SK-N-SH (cell line): ENCODE data around the gene CCNB1.
"Not testable (repeated sequence)": the region's sequence is repeated elsewhere in the genome, so short reads cannot be mapped to it uniquely, and the experiment has no call there.

ENCODE experiments used
- CTCF ChIP-seq: fragments of 200-600 bp; sonication (generic); IDR thresholded peaks from 2 replicates; pipeline ENCODE4 v1.6.1; 2017; ENCODE audit warnings: antibody characterized with exemption, mild to moderate bottlenecking, moderate library complexity
- ELF1 ChIP-seq: IDR thresholded peaks from 2 replicates; pipeline ENCODE4 v1.4.0; 2012
- POLR2AphosphoS5 ChIP-seq: IDR thresholded peaks from 2 replicates; pipeline ENCODE4 v1.6.1; 2012; ENCODE audit warnings: low read depth, low read length
- SIN3A ChIP-seq: IDR thresholded peaks from 2 replicates; pipeline ENCODE4 v1.6.1; 2012; ENCODE audit warnings: low read depth, mild to moderate bottlenecking, low read length, moderate library complexity, borderline replicate concordance
- TAF1 ChIP-seq: IDR thresholded peaks from 2 replicates; pipeline ENCODE4 v1.6.1; 2012; ENCODE audit warnings: low read depth, mild to moderate bottlenecking, low read length, moderate library complexity, borderline replicate concordance
- TCF12 ChIP-seq: IDR thresholded peaks from 2 replicates; pipeline ENCODE4 v1.4.0; 2012
- TF ChIP-seq, protein P1 (sequence below): IDR thresholded peaks from 2 replicates; pipeline ENCODE4 v1.6.1; 2012; ENCODE audit warnings: mild to moderate bottlenecking, low read depth, low read length, moderate library complexity

DNA sequence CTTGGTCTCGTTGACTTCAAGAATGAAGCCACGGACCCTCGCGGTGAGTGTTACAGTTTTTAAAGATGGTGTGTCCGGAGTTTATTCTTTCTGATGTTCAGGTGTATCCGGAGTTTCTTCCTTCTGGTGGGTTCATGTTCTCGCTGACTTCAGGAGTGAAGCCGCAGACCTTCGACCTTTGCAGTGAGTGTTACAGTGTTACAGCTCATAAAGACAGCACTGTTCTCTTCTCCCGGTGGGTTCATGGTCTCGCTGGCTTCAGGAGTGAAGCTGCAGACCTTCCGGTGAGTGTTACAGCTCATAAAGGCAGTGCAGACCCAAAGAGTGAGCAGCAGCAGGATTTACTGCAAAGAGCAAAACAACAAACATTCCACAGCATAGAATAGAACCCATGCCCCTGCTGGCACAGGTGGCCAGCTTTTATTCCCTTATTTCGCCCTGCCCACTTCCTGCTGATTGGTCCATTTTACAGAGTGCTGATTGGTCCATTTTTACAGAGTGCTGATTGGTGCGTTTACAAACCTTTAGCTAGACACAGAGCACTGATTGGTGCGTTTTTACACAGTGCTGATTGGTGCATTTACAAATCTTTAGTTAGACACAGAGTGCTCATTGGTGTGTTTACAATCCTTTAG is 14.8 kb downstream of the CCNB1 start:
- not testable (repeated sequence) for TF ChIP-seq ELF1, TAF1, CTCF, POLR2AphosphoS5, TCF12, SIN3A
- TF ChIP-seq, protein P1, sequence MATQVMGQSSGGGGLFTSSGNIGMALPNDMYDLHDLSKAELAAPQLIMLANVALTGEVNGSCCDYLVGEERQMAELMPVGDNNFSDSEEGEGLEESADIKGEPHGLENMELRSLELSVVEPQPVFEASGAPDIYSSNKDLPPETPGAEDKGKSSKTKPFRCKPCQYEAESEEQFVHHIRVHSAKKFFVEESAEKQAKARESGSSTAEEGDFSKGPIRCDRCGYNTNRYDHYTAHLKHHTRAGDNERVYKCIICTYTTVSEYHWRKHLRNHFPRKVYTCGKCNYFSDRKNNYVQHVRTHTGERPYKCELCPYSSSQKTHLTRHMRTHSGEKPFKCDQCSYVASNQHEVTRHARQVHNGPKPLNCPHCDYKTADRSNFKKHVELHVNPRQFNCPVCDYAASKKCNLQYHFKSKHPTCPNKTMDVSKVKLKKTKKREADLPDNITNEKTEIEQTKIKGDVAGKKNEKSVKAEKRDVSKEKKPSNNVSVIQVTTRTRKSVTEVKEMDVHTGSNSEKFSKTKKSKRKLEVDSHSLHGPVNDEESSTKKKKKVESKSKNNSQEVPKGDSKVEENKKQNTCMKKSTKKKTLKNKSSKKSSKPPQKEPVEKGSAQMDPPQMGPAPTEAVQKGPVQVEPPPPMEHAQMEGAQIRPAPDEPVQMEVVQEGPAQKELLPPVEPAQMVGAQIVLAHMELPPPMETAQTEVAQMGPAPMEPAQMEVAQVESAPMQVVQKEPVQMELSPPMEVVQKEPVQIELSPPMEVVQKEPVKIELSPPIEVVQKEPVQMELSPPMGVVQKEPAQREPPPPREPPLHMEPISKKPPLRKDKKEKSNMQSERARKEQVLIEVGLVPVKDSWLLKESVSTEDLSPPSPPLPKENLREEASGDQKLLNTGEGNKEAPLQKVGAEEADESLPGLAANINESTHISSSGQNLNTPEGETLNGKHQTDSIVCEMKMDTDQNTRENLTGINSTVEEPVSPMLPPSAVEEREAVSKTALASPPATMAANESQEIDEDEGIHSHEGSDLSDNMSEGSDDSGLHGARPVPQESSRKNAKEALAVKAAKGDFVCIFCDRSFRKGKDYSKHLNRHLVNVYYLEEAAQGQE = not testable (repeated sequence)
